H1 (cell line): ENCODE measurements around the gene PCNX3. TPM values are rescaled to one million over a fixed set of nuclear protein-coding genes. Genes with fewer than 3 reads are reported as not detected.
A peak's percentile ranks its signal among the peaks of the same experiment; 100 is the strongest.

ENCODE experiments used
- CTCF ChIA-PET: fragments of 300-600 bp; sonication (Branson Sonifier 250); formaldehyde crosslinking; loops from one replicate; lab custom pipeline; 2021; ENCODE audit not compliant: partially characterized antibody; lab: Charles Lee
- POLR2A ChIA-PET: fragments of 300-600 bp; sonication (Branson Sonifier 250); formaldehyde crosslinking; loops from one replicate; lab custom pipeline; 2021; ENCODE audit warnings: inconsistent platforms; ENCODE audit not compliant: partially characterized antibody; lab: Charles Lee
- DNase-seq, 2 experiments: peaks; one replicate each; pipeline versions ENCODE4 v3.0.0 to v3.0.0-alpha.2; 2010 to 2022; ENCODE audit warnings: low spot score in 2 of 2, low read depth in 1 of 2, mixed read lengths in 1 of 2
- FAIRE-seq: peaks from 2 replicates; lab custom pipeline; 2011; peaks lifted over from hg19 to GRCh38; lab: Jason Lieb, UNC
- H2AFZ ChIP-seq: 2 replicates; pipeline ENCODE4 v1.8.1; 2012; ENCODE audit warnings: low read length, inconsistent platforms
- H2AK5ac ChIP-seq: 2 replicates; pipeline ENCODE4 v1.6.1; 2013; ENCODE audit warnings: low read depth, low read length
- H2BK120ac ChIP-seq: replicated peaks from 2 replicates; pipeline ENCODE3; 2013; ENCODE audit warnings: low read depth, low read length, inconsistent platforms
- H2BK12ac ChIP-seq: 2 replicates; pipeline ENCODE4 v1.6.1; 2013; ENCODE audit warnings: low read depth, low read length
- H2BK15ac ChIP-seq: 2 replicates; pipeline ENCODE4 v1.6.1; 2013; ENCODE audit warnings: low read length
- H2BK20ac ChIP-seq: 2 replicates; pipeline ENCODE4 v1.6.1; 2013; ENCODE audit warnings: low read length
- H2BK5ac ChIP-seq: 2 replicates; pipeline ENCODE4 v1.6.1; 2013; ENCODE audit warnings: low read depth, low read length
- H3K14ac ChIP-seq: 2 replicates; pipeline ENCODE4 v1.6.1; 2013; ENCODE audit warnings: inconsistent platforms; ENCODE audit not compliant: insufficient read length
- H3K18ac ChIP-seq: 2 replicates; pipeline ENCODE4 v1.6.1; 2013; ENCODE audit warnings: low read length; ENCODE audit errors: extremely low read depth
- H3K23ac ChIP-seq: 2 replicates; pipeline ENCODE4 v1.6.1; 2013; ENCODE audit warnings: inconsistent platforms; ENCODE audit not compliant: insufficient read length
- H3K23me2 ChIP-seq: 2 replicates; pipeline ENCODE4 v1.6.1; 2013; ENCODE audit warnings: low read depth, low read length
- H3K27ac ChIP-seq: 2 replicates; pipeline ENCODE4 v1.6.1; 2011; ENCODE audit warnings: low read depth, low read length, inconsistent platforms
- H3K27me3 ChIP-seq, 4 experiments: replicated peaks in 1 of 4; 1 replicate in 1 of 4; 2 replicates in 3 of 4; pipeline versions ENCODE4 v1.6.1 to v1.8.1; 2011 to 2013; ENCODE audit warnings: low read length in 3 of 4, mild to moderate bottlenecking in 3 of 4, inconsistent platforms in 2 of 4, mixed read lengths in 2 of 4, moderate library complexity in 1 of 4; ENCODE audit not compliant: control insufficient read depth in 3 of 4, insufficient read depth in 3 of 4; ENCODE audit errors: extremely low read depth in 1 of 4
- H3K36me3 ChIP-seq, 4 experiments: 2 replicates each; pipeline versions ENCODE4 v1.6.1 to v1.8.1; 2011 to 2013; ENCODE audit warnings: mild to moderate bottlenecking in 4 of 4, low read length in 3 of 4, moderate library complexity in 2 of 4, control low read depth in 1 of 4, inconsistent platforms in 1 of 4; ENCODE audit not compliant: insufficient read depth in 4 of 4, control insufficient read depth in 2 of 4
- H3K4ac ChIP-seq: replicated peaks from 2 replicates; pipeline ENCODE3; 2013; ENCODE audit warnings: low read length, low read depth, mixed read lengths, inconsistent platforms; ENCODE audit not compliant: insufficient read length
- H3K4me1 ChIP-seq, 4 experiments: replicated peaks in 1 of 4; 1 replicate in 1 of 4; 2 replicates in 3 of 4; pipeline versions ENCODE4 v1.6.1 to v1.8.1; 2011 to 2013; ENCODE audit warnings: low read length in 3 of 4, inconsistent platforms in 2 of 4, mixed read lengths in 1 of 4; ENCODE audit not compliant: insufficient read depth in 4 of 4, control insufficient read depth in 3 of 4
- H3K4me2 ChIP-seq, 2 experiments: 2 replicates each; pipeline versions ENCODE4 v1.6.1 to v1.8.1; 2011 to 2013; ENCODE audit warnings: low read depth in 2 of 2, low read length in 2 of 2, control low read depth in 1 of 2, inconsistent platforms in 1 of 2, mild to moderate bottlenecking in 1 of 2; ENCODE audit not compliant: insufficient read depth in 1 of 2
- H3K4me3 ChIP-seq, 4 experiments: fragments of 200-600, 300-600 bp in 1 of 4; sonication (generic), shearing (Covaris generic), sonication (Bioruptor Twin) in 1 of 4; 2 replicates each; pipeline versions ENCODE4 v1.5.1 to v1.8.1; 2011 to 2016; ENCODE audit warnings: low read length in 4 of 4, low read depth in 3 of 4, control low read depth in 2 of 4, inconsistent platforms in 2 of 4, mild to moderate bottlenecking in 2 of 4, mixed read lengths in 1 of 4, moderate library complexity in 1 of 4; ENCODE audit not compliant: insufficient read depth in 2 of 4; ENCODE audit errors: extremely low read depth in 1 of 4
- H3K56ac ChIP-seq: replicated peaks from 2 replicates; pipeline ENCODE3; 2013; ENCODE audit warnings: low read depth, mild to moderate bottlenecking, mixed read lengths, low read length, inconsistent platforms; ENCODE audit not compliant: insufficient read length
- H3K79me1 ChIP-seq: 2 replicates; pipeline ENCODE4 v1.6.1; 2013; ENCODE audit warnings: low read depth, low read length, control low read depth
- H3K79me2 ChIP-seq, 2 experiments: 2 replicates each; pipeline versions ENCODE4 v1.6.1 to v1.8.1; 2012 to 2013; ENCODE audit warnings: low read length in 2 of 2, mild to moderate bottlenecking in 2 of 2, inconsistent platforms in 1 of 2; ENCODE audit not compliant: insufficient read depth in 2 of 2, control insufficient read depth in 1 of 2
- H3K9ac ChIP-seq, 4 experiments: replicated peaks in 1 of 4; 1 replicate in 1 of 4; 2 replicates in 3 of 4; pipeline versions ENCODE4 v1.6.1 to v1.8.1; 2011 to 2013; ENCODE audit warnings: low read depth in 3 of 4, low read length in 3 of 4, control low read depth in 2 of 4, mild to moderate bottlenecking in 2 of 4, moderate library complexity in 2 of 4, inconsistent platforms in 1 of 4; ENCODE audit errors: extremely low read depth in 1 of 4
- H3K9me3 ChIP-seq, 2 experiments: 2 replicates each; pipeline versions ENCODE4 v1.6.1 to v1.8.1; 2012 to 2013; ENCODE audit warnings: mild to moderate bottlenecking in 2 of 2, moderate library complexity in 2 of 2, control low read depth in 1 of 2, inconsistent platforms in 1 of 2, low read depth in 1 of 2, low read length in 1 of 2, mixed read lengths in 1 of 2; ENCODE audit not compliant: insufficient read depth in 2 of 2
- H4K20me1 ChIP-seq, 2 experiments: replicated peaks in 1 of 2; 2 replicates each; pipeline versions ENCODE3 to v1.8.1; 2011 to 2013; ENCODE audit warnings: inconsistent platforms in 2 of 2, low read length in 2 of 2, mild to moderate bottlenecking in 1 of 2; ENCODE audit not compliant: insufficient read depth in 2 of 2, control insufficient read depth in 1 of 2
- H4K5ac ChIP-seq: 2 replicates; pipeline ENCODE4 v1.6.1; 2013; ENCODE audit warnings: low read length, low read depth, mixed read lengths, inconsistent platforms; ENCODE audit not compliant: insufficient read length
- H4K8ac ChIP-seq: 2 replicates; pipeline ENCODE4 v1.8.0; 2013; ENCODE audit warnings: mild to moderate bottlenecking, moderate library complexity, low read length, inconsistent platforms; ENCODE audit not compliant: insufficient read depth; ENCODE audit errors: extremely low read depth
- H4K91ac ChIP-seq: replicated peaks from 2 replicates; pipeline ENCODE3; 2013; ENCODE audit warnings: low read length, mixed read lengths, inconsistent platforms; ENCODE audit not compliant: insufficient read length
- EGR1 ChIP-seq: IDR thresholded peaks from 2 replicates; pipeline ENCODE4 v1.6.1; 2011; ENCODE audit warnings: low read depth, low read length, borderline replicate concordance
- EZH2 ChIP-seq: fragments of 200-600 bp; sonication (generic); IDR thresholded peaks from 2 replicates; pipeline ENCODE4 v1.7.1; 2012; ENCODE audit warnings: low read depth, mild to moderate bottlenecking, moderate library complexity, low read length, inconsistent platforms; ENCODE audit not compliant: severe bottlenecking
- polyA plus RNA-seq, 7 experiments: library from polyadenylated mRNA; depleted of rRNA in 3 of 7; stranded (reverse) in 5 of 7; unstranded in 2 of 7; fragments of >200 nt in 5 of 7; fragments of 200-250 nt in 2 of 7; gene quantifications; 1 replicate in 5 of 7; 2 replicates in 1 of 7; 4 replicates in 1 of 7; pipeline versions ENCODE4 v1.2.1 to v1.2.3, GENCODE V29; 2011 to 2013; ENCODE audit warnings: missing spikeins in 2 of 7, mixed read lengths in 2 of 7
- total RNA-seq: library from RNA; stranded (reverse); fragmentation: NEBNext Ultra II Directional; extraction: Animal tissue kit (Norgen Biotek cat#: 25700); gene quantifications from 2 replicates; pipeline ENCODE4 v1.2.1, GENCODE V29; 2021

The PCNX3 gene
- total and polyA plus RNA-seq, 2 of the 8 experiments (the other 6 are each of a cell fraction or from before 2014, with no cell fraction given): 27.2 to 38.8 TPM

DNA sequence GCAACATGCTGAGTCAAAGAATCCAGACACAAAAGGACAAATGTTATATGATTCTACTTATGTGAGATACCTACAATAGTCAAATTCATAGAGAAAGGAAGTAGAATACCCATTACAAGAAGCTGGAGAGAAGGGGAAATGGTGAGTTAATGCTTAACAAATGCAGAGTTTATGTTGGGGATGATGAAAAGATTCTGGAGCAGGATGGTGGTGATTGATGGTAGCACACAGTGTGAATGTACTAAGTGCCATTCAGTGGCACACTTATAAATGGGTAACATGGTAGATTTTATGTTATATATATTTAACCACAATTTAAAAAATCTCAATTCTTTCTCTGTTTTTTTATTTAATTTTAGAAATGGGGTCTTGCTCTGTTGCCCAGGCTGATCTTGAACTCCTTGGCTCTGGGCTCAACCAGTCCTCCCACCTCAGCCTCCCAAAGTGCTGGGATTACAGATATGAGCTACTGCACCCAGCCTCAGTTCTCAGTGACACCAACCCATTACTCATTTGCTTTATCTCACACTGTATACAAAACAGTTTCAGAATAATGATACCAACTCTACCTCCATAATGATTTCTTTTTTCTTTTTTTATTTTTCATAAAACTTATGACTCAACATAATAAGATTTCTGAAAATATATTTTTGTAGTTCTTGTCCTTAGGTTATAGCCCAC lies 56.7 kb downstream of the PCNX3 start:
- Histone ChIP-seq H3K27me3 (no peaks in the 10 kb centered on the region), H3K23me2 (no peaks in the 10 kb centered on the region), H3K23ac (no peak overlapping the region), H2BK15ac (no peak overlapping the region), H2BK12ac (no peak overlapping the region), H3K36me3 (no peaks in the 10 kb centered on the region), H3K14ac (no peak overlapping the region), H3K27ac (no peak overlapping the region), H2BK5ac (no peak overlapping the region), H2BK120ac (no peak overlapping the region), H3K79me2 (no peaks in the 10 kb centered on the region), H3K4me2 (no peak overlapping the region), H4K8ac (no peak overlapping the region), H2AFZ (no peak overlapping the region), H4K20me1 (no peaks in the 10 kb centered on the region), H3K9me3 (no peaks in the 10 kb centered on the region), H4K5ac (no peak overlapping the region), H3K4me1 (no peaks in the 10 kb centered on the region), H3K18ac (no peak overlapping the region), H3K4me3 (no peak overlapping the region), H3K9ac (no peak overlapping the region), H2BK20ac (no peak overlapping the region), H2AK5ac (no peak overlapping the region), H3K79me1 (no peaks in the 10 kb centered on the region), H4K91ac (no peak overlapping the region), H3K4ac (no peak overlapping the region), H3K56ac (peak overlapping the region; percentile 46)
- TF ChIP-seq EGR1 (no peak), EZH2 (no peak)
- ChIA-PET POLR2A (no interaction called here), CTCF (interaction anchor here (1.2 to 1.9 kb wide), 2 partner anchors 9 to 46 kb away, joined by 3 to 5 read pairs; no protein-coding TSS in a partner anchor)
- no peak for FAIRE-seq
- no peak for DNase-seq
